Fibroblast of lung (primary cell): ENCODE measurements around the gene POLG2.

ENCODE experiments used
- EZH2 ChIP-seq: IDR thresholded peaks from 2 replicates; pipeline ENCODE4 v1.5.1; 2012; ENCODE audit warnings: low read length, control low read depth, mild to moderate bottlenecking; ENCODE audit errors: missing control alignments
- TF ChIP-seq, protein P1 (sequence below), 2 donors: IDR thresholded peaks in 1 of 2; conservative IDR thresholded peaks in 1 of 2; 1 replicate in 1 of 2; 2 replicates in 1 of 2; pipeline ENCODE4 v1.5.1; 2011 to 2012; ENCODE audit warnings: low read length in 2 of 2, control low read depth in 1 of 2, inconsistent platforms in 1 of 2, low read depth in 1 of 2, mild to moderate bottlenecking in 1 of 2

DNA sequence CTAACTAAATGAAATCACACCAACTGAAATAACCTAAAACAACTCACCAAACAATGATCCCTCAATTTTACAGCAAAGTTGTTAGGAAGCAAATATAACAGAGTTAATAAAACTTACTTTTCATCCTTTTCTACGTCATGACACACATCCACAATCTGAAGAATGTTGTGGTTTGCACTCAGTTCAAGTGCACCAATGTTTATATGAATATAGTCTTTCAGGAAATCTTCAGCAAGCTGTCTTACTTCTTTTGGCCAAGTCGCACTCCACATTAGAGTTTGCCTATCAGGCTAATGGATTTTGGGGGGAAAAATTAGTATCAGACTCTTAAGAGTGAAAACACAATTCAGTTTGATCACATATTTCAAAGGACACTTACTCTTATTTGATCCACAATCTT lies 6.0 kb upstream of the POLG2 start:
- TF ChIP-seq, protein P1, sequence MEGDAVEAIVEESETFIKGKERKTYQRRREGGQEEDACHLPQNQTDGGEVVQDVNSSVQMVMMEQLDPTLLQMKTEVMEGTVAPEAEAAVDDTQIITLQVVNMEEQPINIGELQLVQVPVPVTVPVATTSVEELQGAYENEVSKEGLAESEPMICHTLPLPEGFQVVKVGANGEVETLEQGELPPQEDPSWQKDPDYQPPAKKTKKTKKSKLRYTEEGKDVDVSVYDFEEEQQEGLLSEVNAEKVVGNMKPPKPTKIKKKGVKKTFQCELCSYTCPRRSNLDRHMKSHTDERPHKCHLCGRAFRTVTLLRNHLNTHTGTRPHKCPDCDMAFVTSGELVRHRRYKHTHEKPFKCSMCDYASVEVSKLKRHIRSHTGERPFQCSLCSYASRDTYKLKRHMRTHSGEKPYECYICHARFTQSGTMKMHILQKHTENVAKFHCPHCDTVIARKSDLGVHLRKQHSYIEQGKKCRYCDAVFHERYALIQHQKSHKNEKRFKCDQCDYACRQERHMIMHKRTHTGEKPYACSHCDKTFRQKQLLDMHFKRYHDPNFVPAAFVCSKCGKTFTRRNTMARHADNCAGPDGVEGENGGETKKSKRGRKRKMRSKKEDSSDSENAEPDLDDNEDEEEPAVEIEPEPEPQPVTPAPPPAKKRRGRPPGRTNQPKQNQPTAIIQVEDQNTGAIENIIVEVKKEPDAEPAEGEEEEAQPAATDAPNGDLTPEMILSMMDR (conservative IDR thresholded peaks at IDR 0.05 in 1 of 2, IDR thresholded peaks at IDR 0.05 in 1 of 2; ENCODE audit: low read depth in 1 of 2, low read length in 2 of 2) = no peak
- no peak for TF ChIP-seq EZH2
